ENCODE results near the gene ICA1.

DNA sequence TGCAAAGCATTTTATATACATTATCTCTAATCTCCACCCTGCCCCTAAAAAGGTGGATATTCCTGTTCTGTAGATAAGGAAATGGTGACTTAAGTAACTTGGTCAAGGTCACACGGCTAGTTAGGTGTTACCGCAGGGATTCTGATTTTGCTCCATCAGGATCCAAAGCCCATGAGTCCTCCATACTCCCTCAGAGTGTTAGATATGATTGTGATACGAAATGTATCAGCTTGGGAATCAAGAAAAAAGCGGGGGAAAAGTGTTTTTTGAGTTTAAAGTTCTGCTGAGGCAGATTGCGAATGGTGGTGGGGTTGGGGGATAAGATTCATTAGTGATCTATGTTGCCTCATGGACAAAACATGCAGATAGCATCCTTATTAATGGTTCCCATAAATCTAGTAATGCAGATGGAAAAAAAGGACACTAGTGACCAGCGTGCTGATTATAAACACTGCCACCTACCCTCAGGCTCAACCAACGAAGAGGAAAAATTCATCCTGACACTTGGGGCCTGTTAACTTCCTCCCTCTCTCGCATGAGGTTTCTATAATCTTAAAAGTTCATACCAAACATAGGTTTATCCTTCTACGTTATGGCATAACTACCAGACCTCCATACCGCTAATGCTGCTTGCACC lies 2.3 kb downstream of the ICA1 start:
- TF ChIP-seq, protein P1, sequence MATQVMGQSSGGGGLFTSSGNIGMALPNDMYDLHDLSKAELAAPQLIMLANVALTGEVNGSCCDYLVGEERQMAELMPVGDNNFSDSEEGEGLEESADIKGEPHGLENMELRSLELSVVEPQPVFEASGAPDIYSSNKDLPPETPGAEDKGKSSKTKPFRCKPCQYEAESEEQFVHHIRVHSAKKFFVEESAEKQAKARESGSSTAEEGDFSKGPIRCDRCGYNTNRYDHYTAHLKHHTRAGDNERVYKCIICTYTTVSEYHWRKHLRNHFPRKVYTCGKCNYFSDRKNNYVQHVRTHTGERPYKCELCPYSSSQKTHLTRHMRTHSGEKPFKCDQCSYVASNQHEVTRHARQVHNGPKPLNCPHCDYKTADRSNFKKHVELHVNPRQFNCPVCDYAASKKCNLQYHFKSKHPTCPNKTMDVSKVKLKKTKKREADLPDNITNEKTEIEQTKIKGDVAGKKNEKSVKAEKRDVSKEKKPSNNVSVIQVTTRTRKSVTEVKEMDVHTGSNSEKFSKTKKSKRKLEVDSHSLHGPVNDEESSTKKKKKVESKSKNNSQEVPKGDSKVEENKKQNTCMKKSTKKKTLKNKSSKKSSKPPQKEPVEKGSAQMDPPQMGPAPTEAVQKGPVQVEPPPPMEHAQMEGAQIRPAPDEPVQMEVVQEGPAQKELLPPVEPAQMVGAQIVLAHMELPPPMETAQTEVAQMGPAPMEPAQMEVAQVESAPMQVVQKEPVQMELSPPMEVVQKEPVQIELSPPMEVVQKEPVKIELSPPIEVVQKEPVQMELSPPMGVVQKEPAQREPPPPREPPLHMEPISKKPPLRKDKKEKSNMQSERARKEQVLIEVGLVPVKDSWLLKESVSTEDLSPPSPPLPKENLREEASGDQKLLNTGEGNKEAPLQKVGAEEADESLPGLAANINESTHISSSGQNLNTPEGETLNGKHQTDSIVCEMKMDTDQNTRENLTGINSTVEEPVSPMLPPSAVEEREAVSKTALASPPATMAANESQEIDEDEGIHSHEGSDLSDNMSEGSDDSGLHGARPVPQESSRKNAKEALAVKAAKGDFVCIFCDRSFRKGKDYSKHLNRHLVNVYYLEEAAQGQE (IDR thresholded peaks at IDR 0.05; ENCODE audit: unreplicated experiment) = no peak
- TF ChIP-seq, protein P2, sequence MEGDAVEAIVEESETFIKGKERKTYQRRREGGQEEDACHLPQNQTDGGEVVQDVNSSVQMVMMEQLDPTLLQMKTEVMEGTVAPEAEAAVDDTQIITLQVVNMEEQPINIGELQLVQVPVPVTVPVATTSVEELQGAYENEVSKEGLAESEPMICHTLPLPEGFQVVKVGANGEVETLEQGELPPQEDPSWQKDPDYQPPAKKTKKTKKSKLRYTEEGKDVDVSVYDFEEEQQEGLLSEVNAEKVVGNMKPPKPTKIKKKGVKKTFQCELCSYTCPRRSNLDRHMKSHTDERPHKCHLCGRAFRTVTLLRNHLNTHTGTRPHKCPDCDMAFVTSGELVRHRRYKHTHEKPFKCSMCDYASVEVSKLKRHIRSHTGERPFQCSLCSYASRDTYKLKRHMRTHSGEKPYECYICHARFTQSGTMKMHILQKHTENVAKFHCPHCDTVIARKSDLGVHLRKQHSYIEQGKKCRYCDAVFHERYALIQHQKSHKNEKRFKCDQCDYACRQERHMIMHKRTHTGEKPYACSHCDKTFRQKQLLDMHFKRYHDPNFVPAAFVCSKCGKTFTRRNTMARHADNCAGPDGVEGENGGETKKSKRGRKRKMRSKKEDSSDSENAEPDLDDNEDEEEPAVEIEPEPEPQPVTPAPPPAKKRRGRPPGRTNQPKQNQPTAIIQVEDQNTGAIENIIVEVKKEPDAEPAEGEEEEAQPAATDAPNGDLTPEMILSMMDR (conservative IDR thresholded peaks at IDR 0.05; ENCODE audit: low read depth in 2 of 2) = no peak
- no peak for TF ChIP-seq EZH2 (IDR thresholded peaks at IDR 0.05; ENCODE audit: low read depth, unreplicated experiment)
- TF ChIP-seq, protein P3, sequence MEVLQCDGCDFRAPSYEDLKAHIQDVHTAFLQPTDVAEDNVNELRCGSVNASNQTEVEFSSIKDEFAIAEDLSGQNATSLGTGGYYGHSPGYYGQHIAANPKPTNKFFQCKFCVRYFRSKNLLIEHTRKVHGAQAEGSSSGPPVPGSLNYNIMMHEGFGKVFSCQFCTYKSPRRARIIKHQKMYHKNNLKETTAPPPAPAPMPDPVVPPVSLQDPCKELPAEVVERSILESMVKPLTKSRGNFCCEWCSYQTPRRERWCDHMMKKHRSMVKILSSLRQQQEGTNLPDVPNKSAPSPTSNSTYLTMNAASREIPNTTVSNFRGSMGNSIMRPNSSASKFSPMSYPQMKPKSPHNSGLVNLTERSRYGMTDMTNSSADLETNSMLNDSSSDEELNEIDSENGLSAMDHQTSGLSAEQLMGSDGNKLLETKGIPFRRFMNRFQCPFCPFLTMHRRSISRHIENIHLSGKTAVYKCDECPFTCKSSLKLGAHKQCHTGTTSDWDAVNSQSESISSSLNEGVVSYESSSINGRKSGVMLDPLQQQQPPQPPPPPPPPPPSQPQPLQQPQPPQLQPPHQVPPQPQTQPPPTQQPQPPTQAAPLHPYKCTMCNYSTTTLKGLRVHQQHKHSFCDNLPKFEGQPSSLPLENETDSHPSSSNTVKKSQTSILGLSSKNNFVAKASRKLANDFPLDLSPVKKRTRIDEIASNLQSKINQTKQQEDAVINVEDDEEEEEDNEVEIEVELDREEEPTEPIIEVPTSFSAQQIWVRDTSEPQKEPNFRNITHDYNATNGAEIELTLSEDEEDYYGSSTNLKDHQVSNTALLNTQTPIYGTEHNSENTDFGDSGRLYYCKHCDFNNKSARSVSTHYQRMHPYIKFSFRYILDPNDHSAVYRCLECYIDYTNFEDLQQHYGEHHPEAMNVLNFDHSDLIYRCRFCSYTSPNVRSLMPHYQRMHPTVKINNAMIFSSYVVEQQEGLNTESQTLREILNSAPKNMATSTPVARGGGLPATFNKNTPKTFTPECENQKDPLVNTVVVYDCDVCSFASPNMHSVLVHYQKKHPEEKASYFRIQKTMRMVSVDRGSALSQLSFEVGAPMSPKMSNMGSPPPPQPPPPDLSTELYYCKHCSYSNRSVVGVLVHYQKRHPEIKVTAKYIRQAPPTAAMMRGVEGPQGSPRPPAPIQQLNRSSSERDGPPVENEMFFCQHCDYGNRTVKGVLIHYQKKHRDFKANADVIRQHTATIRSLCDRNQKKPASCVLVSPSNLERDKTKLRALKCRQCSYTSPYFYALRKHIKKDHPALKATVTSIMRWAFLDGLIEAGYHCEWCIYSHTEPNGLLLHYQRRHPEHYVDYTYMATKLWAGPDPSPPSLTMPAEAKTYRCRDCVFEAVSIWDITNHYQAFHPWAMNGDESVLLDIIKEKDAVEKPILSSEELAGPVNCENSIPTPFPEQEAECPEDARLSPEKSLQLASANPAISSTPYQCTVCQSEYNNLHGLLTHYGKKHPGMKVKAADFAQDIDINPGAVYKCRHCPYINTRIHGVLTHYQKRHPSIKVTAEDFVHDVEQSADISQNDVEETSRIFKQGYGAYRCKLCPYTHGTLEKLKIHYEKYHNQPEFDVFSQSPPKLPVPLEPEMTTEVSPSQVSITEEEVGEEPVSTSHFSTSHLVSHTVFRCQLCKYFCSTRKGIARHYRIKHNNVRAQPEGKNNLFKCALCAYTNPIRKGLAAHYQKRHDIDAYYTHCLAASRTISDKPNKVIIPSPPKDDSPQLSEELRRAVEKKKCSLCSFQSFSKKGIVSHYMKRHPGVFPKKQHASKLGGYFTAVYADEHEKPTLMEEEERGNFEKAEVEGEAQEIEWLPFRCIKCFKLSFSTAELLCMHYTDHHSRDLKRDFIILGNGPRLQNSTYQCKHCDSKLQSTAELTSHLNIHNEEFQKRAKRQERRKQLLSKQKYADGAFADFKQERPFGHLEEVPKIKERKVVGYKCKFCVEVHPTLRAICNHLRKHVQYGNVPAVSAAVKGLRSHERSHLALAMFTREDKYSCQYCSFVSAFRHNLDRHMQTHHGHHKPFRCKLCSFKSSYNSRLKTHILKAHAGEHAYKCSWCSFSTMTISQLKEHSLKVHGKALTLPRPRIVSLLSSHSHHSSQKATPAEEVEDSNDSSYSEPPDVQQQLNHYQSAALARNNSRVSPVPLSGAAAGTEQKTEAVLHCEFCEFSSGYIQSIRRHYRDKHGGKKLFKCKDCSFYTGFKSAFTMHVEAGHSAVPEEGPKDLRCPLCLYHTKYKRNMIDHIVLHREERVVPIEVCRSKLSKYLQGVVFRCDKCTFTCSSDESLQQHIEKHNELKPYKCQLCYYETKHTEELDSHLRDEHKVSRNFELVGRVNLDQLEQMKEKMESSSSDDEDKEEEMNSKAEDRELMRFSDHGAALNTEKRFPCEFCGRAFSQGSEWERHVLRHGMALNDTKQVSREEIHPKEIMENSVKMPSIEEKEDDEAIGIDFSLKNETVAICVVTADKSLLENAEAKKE (CRISPR knock-in tag; IDR thresholded peaks at IDR 0.05) = no peak
- no peak for TF ChIP-seq EZH2phosphoT487 (IDR thresholded peaks at IDR 0.05; ENCODE audit: unreplicated experiment)
- TF ChIP-seq POLR2AphosphoS5 (IDR thresholded peaks at IDR 0.05; ENCODE audit: low read depth) = no peak
- TF ChIP-seq CREB1 (CRISPR knock-in tag; IDR thresholded peaks at IDR 0.05; ENCODE audit: low read depth) = no peak
- TF ChIP-seq ZNF331 (CRISPR knock-in tag; IDR thresholded peaks at IDR 0.05; ENCODE audit: low read depth) = no peak
- no peak for TF ChIP-seq JUNB (IDR thresholded peaks at IDR 0.05; ENCODE audit: unreplicated experiment)
